Stomach (tissue), 4 donors: ENCODE measurements around the gene ZNF408.

Source experiments
- EP300 ChIP-seq: sonication (generic); formaldehyde crosslinking; IDR thresholded peaks from one replicate; pipeline ENCODE4 v1.6.1; 2017; ENCODE audit warnings: antibody characterized with exemption
- POLR2A ChIP-seq, 4 donors: fragments of 450-650 bp; IDR thresholded peaks; one replicate each; pipeline ENCODE4 v1.6.1; 2016; ENCODE audit warnings: antibody characterized with exemption in 4 of 4, control low read depth in 2 of 4, mild to moderate bottlenecking in 1 of 4, moderate library complexity in 1 of 4

- TF ChIP-seq POLR2A (IDR thresholded peaks at IDR 0.05) (no peak), EP300 (no peak)
Measured at GRCh38 chr11:46667043-46667481, 33.8 kb upstream of the ZNF408 start.
